ENCODE results near the gene NHEJ1. TPM values are rescaled to one million over a fixed set of nuclear protein-coding genes. Genes with fewer than 3 reads are reported as not detected.

The NHEJ1 gene
- total and polyA plus RNA-seq, 11 donors = 3.7 to 17.0 (median 8.0) TPM

GRCh38 chr2:219172231-219173154, 11.9 kb upstream of the NHEJ1 start:
- DNase-seq (no peak), ATAC-seq (no peak)
- H3K9me3 ChIP-seq = no peaks in the 10 kb centered on the region
- no peaks in the 10 kb centered on the region for H3K27me3 ChIP-seq
- peaks cover 0 to 40% (median 22%) of the 10 kb centered on the region in 12 donors for H3K4me1 ChIP-seq
- no peak for TF ChIP-seq POLR2A (IDR thresholded peaks at IDR 0.05)
- TF ChIP-seq, protein P1, sequence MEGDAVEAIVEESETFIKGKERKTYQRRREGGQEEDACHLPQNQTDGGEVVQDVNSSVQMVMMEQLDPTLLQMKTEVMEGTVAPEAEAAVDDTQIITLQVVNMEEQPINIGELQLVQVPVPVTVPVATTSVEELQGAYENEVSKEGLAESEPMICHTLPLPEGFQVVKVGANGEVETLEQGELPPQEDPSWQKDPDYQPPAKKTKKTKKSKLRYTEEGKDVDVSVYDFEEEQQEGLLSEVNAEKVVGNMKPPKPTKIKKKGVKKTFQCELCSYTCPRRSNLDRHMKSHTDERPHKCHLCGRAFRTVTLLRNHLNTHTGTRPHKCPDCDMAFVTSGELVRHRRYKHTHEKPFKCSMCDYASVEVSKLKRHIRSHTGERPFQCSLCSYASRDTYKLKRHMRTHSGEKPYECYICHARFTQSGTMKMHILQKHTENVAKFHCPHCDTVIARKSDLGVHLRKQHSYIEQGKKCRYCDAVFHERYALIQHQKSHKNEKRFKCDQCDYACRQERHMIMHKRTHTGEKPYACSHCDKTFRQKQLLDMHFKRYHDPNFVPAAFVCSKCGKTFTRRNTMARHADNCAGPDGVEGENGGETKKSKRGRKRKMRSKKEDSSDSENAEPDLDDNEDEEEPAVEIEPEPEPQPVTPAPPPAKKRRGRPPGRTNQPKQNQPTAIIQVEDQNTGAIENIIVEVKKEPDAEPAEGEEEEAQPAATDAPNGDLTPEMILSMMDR (IDR thresholded peaks at IDR 0.05) = no peak
- 84 to 92% (median 87%) methylated on average over 12 to 16 of the region's 16 CpGs for WGBS, 4 donors
- H3K27ac ChIP-seq = peak overlapping the region in 1 of 12 donors; percentile 80
- no peak overlapping the region for H3K4me3 ChIP-seq
- peaks cover 0 to 43% (median 37%) of the 10 kb centered on the region in 9 donors for H3K36me3 ChIP-seq
- intact Hi-C loops (cut with DNase I) = loop anchor here in 6 of 10 donors (5.0 to 10.0 kb wide), 4 partner anchors 35 to 888 kb away; partner anchors contain the start of genes DNPEP (in 3 of the 6), ZFAND2B (in 3 of the 6), ANKZF1 (in 1 of the 6) and ATG9A (in 1 of the 6)

GRCh38 chr2:219171231-219171651, 10.6 kb upstream of the NHEJ1 start:
- H3K27me3 ChIP-seq = no peaks in the 10 kb centered on the region
- intact Hi-C loops (cut with DNase I) = loop anchor here in 6 of 10 donors (1.0 to 10.0 kb wide), 5 partner anchors 11 to 886 kb away; partner anchors contain the start of genes DNPEP (in 3 of the 6), ZFAND2B (in 3 of the 6), ANKZF1 (in 1 of the 6) and ATG9A (in 1 of the 6)
- 26 to 31% (median 29%) methylated on average over 6 of the region's 6 CpGs for WGBS, 4 donors
- H3K4me1 ChIP-seq = peaks cover 0 to 35% (median 22%) of the 10 kb centered on the region in 12 donors
- TF ChIP-seq, protein P1 (IDR thresholded peaks at IDR 0.05) = peak; percentile 54 to 77 (median 68)
- TF ChIP-seq POLR2A (IDR thresholded peaks at IDR 0.05) = no peak
- ATAC-seq (peak; percentile 53 to 71 (median 62)), DNase-seq (peak in 3 of 5 donors; percentile 27 to 40 (median 29))
- peak overlapping the region in 8 of 12 donors; percentile 29 to 80 (median 51) for H3K27ac ChIP-seq
- H3K36me3 ChIP-seq = peaks cover 0 to 43% (median 37%) of the 10 kb centered on the region in 9 donors
- no peak overlapping the region for H3K4me3 ChIP-seq
- H3K9me3 ChIP-seq = no peaks in the 10 kb centered on the region

DNA sequence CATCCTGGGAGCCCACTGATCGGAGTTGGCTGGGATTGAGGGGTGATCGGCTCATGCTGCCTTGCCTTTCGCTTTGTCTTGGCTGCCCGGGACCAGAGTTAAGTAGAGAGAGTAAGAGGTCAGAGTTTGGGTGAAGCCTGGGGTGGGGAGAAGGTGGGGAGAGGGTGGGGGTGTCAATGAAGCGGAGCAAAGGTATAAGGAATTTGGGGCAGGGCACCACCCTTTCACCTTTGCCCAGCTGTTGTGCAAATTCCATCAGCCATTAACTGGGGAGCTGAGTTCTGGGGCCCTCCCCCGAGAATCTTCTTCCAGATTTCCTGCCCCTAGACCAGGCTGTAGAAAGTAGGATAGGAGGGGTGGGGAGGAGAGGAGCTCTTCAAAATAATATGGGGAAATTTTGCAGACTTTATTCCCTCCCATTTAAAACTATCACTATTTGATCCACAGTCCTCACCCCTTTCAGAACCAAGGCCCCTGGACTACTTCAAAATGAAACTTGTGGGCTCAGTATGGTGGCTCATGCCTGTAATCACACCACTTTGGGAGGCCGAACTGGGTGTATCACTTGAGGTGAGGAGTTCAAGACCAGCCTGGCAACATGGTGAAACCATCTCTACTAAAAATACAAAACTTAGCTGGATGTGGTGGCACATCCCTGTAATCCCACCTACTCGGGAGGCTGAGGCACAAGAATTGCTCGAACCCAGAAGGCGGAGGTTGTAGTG, 9.5 kb upstream of the NHEJ1 start, which contains the start of gene SLC23A3:
Gene SLC23A3, minus strand, starts transcription at position 100 of the 725 bp plus-strand sequence. Its CDS starts 45 bp downstream, at position 55.
- H3K4me3 ChIP-seq = no peak within 1 kb of the TSS
- peaks cover 0 to 23% (median 12%) of the 10 kb centered on the region in 12 donors for H3K4me1 ChIP-seq
- no peak for TF ChIP-seq POLR2A (IDR thresholded peaks at IDR 0.05)
- TF ChIP-seq, protein P1 (IDR thresholded peaks at IDR 0.05) = no peak
- ATAC-seq (no peak), DNase-seq (no peak)
- peak within 1 kb of the TSS in 2 of 12 donors; percentile 55 to 80 for H3K27ac ChIP-seq
- H3K36me3 ChIP-seq = peaks cover 0 to 39% (median 33%) of the 10 kb centered on the region in 9 donors
- WGBS, 4 donors = 90 to 94% (median 93%) methylated on average over 10 of the region's 10 CpGs
- H3K27me3 ChIP-seq = no peaks in the 10 kb centered on the region
- intact Hi-C loops (cut with DNase I) = loop anchor here in 8 of 10 donors (5.0 to 10.0 kb wide), 4 partner anchors 37 to 885 kb away; partner anchors contain the start of genes DNPEP (in 6 of the 8), ZFAND2B (in 4 of the 8), ANKZF1 (in 1 of the 8) and ATG9A (in 1 of the 8)
- H3K9me3 ChIP-seq = no peaks in the 10 kb centered on the region

Measured in heart left ventricle (tissue), 16 donors.